Erythroblast (primary cell): ENCODE data around the gene LTBP4.

ENCODE experiments used
- GATA1 ChIP-seq: IDR thresholded peaks from 2 replicates; pipeline ENCODE4 v1.6.1; 2011; ENCODE audit warnings: low read depth, mild to moderate bottlenecking, control low read depth, low read length, moderate library complexity
- POLR2A ChIP-seq: IDR thresholded peaks from 2 replicates; pipeline ENCODE4 v1.6.1; 2011; ENCODE audit warnings: mild to moderate bottlenecking, low read length

GRCh38 chr19:40588110-40588854 lies 12.9 kb upstream of the LTBP4 start:
- no peak for TF ChIP-seq POLR2A
- no peak for TF ChIP-seq GATA1
